NOMO-1 treated with DMSO at 0.1 percent for 48 hours (cell line): ENCODE data around the gene TSPAN14.
"Not testable (repeated sequence)": the region's sequence is repeated elsewhere in the genome, so short reads cannot be mapped to it uniquely, and the experiment has no call there.

Source experiments
- DNase-seq: peaks from one replicate; lab custom pipeline; 2025; ENCODE audit not compliant: unreplicated experiment; lab: John Stamatoyannopoulos, UW

The TSPAN14 gene

GRCh38 chr10:80453842-80454512, at the start of gene TSPAN14:
TSPAN14 (plus strand) TSS chr10:80454310; CDS start chr10:80489234, 34,924 bp downstream.
- peak; percentile 61 for DNase-seq

- no peak for DNase-seq
These were observed 49.1 kb upstream of the TSPAN14 start for GRCh38 chr10:80405035-80405434.

GRCh38 chr10:80405626-80406025, 48.5 kb upstream of the TSPAN14 start:
- no peak for DNase-seq

- no peak for DNase-seq
These were observed 47.9 kb upstream of the TSPAN14 start for GRCh38 chr10:80406204-80406603.

- DNase-seq, result no peak
These were observed 46.3 kb upstream of the TSPAN14 start for GRCh38 chr10:80407812-80408241.

- DNase-seq, result peak; percentile 60
These were observed 45.6 kb upstream of the TSPAN14 start, which contains the start of gene PRXL2A for GRCh38 chr10:80408242-80409101. PRXL2A (plus strand) TSS chr10:80408551; CDS start chr10:80420468, 11,917 bp downstream.

- DNase-seq, result no peak
These were observed 45.0 kb upstream of the TSPAN14 start for GRCh38 chr10:80409121-80409520.

- no peak for DNase-seq
These were observed 44.0 kb upstream of the TSPAN14 start for GRCh38 chr10:80410122-80410521.

GRCh38 chr10:80410578-80411145, 43.4 kb upstream of the TSPAN14 start:
- DNase-seq, result no peak

GRCh38 chr10:80411267-80411668, 42.8 kb upstream of the TSPAN14 start:
- no peak for DNase-seq

GRCh38 chr10:80411681-80412220, 42.4 kb upstream of the TSPAN14 start:
- no peak for DNase-seq

GRCh38 chr10:80412486-80412885, 41.6 kb upstream of the TSPAN14 start:
- no peak for DNase-seq

- DNase-seq, result no peak
These were observed 40.7 kb upstream of the TSPAN14 start for GRCh38 chr10:80413271-80413996.

- no peak for DNase-seq
These were observed 39.8 kb upstream of the TSPAN14 start for GRCh38 chr10:80414142-80414895.

- DNase-seq, result no peak
These were observed 38.2 kb upstream of the TSPAN14 start for GRCh38 chr10:80415734-80416478.

GRCh38 chr10:80416479-80417098, 37.5 kb upstream of the TSPAN14 start:
- DNase-seq, result no peak

- DNase-seq, result not testable (repeated sequence)
These were observed 36.9 kb upstream of the TSPAN14 start for GRCh38 chr10:80417256-80417655.

- DNase-seq, result peak; percentile 36
These were observed 32.9 kb upstream of the TSPAN14 start for GRCh38 chr10:80421050-80421706.
